HG02973 (cell line): ENCODE measurements around the gene PPM1L.

ENCODE experiments used
- ATAC-seq: cut with Tn5 transposase; IDR thresholded peaks from one replicate; pipeline ENCODE4 v1.9.1; 2021; ENCODE audit warnings: moderate library complexity; ENCODE audit not compliant: unreplicated experiment

PPM1L gene

DNA sequence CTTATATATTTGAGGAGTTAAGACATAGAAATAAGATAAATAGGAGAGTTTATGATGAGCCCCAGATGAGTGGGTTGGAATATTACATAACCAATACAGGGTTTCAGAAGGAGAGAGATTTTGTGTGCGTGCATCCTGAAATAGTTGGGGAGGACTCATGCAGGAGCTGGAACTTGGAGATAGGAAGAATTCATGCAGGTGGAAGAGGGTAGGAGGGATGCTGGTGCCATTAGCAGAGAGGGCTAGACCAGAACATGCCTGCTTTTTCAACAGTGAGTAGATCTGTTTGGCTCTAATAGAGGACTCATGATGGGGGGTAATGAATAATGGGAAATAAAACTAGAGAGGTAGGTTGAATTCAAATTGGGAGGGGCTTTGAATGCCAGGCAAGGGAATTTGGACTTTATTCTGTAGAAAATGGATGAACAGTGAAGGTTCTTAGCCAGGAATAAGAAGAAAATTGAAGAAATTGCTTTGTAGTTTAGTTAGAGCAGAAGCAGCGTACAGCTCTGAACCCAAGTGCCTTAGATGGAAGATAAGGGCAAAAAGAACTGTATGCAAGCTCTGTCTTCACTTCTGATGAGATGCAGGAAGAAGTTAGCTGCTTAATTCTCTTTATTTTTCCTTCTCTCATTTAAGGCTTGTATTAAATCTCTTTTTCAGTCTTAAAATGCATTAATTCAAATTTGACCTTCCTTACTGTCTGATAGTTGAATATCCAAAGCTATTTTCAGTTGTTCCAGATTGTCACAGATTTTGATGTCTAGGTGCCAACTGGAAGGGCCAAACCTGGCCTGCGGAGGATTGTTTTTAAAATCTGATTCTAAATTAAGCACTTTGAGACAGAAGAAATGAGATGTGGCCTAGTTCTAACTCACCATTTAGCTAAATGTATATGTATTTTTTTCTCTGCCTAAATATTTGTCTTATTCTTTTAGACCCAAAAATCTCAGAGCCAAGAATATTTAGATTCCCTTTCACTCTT lies 86.3 kb downstream of the PPM1L start:
- ATAC-seq = no peak

DNA sequence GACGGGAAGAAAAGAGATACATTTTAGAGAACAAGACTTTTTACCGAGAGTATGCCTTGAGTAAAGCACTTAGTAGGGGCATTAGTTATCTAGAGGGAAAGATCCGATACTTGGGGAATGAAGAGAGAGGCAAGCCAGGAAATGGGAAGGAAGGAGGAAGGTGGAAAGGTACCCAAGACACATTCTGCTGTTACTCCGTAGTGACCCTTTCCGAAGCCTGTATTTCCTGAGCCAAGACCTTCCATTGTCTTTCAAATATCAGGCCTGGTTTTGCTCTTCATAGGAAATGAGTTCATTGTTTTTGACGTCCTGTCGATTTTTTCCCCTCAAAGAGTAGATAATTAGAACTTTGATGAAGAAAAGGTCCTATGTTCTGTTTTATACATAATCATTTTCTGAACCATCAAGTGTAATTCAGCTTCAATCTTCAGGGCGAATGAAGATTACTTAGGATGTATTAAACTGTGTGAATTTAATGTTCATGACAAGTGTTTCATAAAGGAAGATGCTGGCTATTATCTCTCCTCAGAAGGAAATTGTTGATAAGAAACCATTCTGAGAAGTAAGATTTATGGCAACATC lies 95.7 kb downstream of the PPM1L start:
- ATAC-seq = no peak

- no peak for ATAC-seq
Measured at GRCh38 chr3:160852856-160853255, 96.8 kb downstream of the PPM1L start.

GRCh38 chr3:160856450-160856849 lies 100.4 kb downstream of the PPM1L start:
- ATAC-seq = no peak

GRCh38 chr3:160857476-160858119 lies 101.6 kb downstream of the PPM1L start:
- ATAC-seq = no peak

DNA sequence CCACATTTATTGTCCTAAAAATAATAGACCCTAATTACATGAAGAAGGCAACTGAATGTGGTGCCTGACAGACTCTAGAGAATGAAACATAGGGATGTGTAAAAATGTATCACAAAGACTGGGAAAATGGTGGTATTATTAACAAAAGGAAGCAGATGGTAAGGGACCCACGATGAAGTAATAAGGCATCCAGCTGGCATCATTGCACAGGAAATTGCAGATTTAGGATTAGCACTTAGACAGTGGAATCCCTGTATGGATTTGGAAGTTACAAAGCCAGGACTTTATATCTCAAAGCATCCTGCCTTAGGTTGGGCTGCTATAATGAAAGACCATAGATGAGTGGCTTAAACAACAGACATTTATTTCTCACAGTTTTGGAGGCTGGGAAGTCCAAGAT lies 104.3 kb downstream of the PPM1L start:
- no peak for ATAC-seq

DNA sequence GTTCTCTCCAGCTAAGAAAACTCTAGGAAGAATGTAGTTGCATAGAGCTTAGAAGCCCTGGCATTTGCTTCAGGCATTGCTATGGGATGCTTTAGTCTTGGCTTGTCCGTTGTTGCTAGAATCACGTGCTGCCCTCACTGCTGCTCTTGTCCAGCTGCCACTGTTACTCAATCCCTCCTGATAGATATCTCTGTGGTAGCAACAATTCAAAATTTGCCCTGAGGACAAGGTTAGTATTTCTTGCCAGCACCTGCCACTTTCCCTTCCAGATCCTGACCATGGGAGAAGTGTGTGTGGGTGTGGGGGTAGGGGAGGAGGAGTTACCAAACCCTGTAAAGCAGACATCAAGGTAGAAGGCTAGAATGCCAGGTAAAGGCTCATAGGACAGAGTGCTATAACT lies 113.8 kb downstream of the PPM1L start:
- ATAC-seq = no peak

GRCh38 chr3:160870327-160870726 lies 114.3 kb downstream of the PPM1L start:
- no peak for ATAC-seq

DNA sequence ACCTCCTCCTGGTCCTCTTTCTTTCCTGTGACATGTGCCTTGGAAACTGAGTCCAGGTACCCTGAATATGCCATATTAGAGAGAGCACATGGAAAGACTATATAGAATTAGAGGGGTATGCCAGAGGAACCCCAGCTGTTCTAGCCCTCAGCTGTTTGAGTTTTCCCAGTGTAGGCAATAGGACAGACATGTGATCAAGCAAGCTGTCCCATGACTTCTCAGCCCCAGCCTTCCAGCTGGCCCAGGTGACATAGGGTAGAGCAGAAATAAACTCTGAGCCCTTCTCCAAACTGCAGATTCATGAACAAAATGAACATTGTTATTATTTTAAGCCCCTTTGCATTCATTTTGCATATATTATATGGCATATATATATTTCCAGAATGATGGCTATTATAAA lies 118.7 kb downstream of the PPM1L start:
- no peak for ATAC-seq

DNA sequence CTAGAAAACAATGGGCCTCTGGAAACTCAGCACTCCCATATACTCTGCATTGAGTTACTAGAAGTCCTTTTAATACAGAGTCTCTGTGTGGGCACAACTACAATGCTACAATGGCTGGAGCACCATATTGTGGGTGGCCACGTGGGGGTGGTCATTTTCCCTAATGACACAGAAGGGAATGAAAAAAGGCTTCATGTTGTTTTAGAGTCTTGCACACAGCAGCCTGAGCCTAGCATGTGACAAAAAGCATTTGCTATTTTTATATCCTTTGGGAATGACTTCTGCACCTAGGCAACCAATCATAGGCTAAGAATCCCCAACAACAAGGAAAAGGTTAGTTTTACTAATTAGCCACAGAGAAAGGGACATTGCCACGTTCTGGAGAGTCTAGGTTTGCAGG lies 120.6 kb downstream of the PPM1L start:
- ATAC-seq = no peak

DNA sequence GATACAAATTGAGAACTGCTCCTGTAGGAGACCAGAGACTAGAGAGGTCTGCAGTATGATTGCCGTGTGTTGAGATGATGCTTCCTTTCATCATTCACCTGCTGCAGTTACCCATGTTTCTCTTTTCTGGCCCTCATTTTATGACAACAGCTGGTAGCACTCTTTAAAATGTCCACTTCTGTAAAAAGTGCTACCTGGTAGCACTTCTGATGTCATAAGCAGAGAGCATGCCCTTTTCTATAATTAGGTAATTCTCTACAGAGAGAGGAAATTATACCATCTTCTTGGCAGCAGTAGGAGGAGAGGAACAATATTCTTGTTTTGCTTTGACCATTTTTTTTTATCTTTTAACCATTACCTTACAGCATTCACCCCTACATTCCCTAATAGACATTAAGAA lies 123.8 kb downstream of the PPM1L start:
- ATAC-seq = no peak

DNA sequence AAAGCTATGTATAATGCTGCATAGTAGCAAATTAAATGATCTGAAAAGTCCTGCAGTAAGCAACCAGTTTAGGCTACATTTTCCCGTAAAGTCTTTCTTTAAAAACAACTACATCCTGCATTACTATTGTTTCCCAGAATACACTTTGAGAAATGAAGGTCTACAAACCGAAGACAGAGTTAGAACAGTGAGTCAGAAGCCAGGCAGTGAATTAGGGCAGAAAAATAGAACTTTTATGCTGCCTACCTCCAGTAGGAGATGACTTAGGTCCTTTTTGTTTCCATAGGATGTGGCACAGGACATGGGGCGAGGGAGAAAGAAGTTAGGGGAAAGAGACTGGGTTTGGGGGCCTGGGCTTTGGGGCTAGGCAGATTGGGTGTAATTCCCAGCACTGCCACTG lies 127.3 kb downstream of the PPM1L start:
- no peak for ATAC-seq

DNA sequence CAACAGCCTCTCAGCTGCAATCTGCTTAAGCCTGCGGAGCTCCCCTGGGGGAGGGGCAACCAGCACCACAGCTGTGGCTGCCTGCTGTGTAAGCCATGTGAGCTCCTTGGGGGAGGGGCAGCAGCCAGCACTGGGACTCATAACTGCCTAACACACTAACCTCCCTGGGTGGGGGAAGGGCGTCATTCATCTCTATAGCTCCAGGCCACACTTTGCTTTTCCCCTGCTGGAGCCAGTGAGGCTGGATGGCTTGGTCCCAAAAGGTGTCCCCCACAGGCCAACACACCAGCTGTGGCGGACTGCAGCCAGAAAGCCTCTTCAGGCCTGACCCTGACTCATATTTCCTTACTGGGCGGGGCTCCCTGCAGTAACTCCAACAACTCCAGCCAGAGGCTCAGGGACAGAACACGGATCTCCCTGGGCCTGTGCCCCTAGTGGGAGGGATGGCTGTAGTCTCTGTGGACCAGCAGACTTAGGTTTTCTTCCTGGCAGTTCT lies 129.8 kb downstream of the PPM1L start:
- ATAC-seq = peak; percentile 34

DNA sequence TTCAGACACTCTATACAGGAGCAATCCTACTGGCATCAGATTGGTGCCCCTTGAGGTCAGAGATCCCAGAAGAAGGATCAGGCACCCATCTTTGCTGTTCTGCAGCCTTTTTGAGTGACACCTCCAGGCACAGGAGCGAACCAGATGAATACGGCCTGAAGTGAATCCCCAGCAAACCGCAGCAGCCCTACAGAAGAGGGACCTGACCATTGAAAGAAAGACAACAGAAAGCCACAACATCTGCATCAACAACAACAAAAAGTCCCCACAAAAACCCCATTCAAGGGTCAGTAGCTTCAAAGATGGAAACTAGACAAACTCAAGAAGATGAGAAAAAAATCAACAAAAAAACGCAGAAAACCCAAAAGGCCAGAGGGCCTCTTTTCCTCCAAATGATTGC lies 130.4 kb downstream of the PPM1L start:
- peak; percentile 88 for ATAC-seq

GRCh38 chr3:160893207-160893606 lies 137.2 kb downstream of the PPM1L start:
- no peak for ATAC-seq

GRCh38 chr3:160904691-160905090 lies 148.7 kb downstream of the PPM1L start:
- no peak for ATAC-seq

GRCh38 chr3:160906646-160907045 lies 150.6 kb downstream of the PPM1L start:
- ATAC-seq = no peak

DNA sequence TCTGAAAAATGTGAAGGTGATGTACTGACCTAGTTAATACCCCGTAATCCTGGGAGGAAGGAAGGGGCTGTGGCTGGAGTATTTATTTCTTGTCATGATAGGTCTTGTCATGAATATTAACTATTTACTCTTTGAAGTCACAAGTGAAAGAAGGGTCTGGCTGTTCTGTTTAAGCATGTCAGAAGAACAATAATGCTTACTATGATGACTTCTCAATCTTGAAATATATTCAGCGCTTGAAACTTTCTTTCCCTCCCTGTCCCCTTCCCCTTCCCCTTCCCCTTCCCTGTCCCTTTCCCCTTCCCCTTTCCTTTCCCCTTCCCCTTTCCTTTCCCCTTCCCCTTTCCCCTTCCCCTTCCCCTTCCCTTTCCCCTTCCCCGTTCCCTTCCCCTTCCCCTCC lies 153.9 kb downstream of the PPM1L start:
- ATAC-seq = no peak

DNA sequence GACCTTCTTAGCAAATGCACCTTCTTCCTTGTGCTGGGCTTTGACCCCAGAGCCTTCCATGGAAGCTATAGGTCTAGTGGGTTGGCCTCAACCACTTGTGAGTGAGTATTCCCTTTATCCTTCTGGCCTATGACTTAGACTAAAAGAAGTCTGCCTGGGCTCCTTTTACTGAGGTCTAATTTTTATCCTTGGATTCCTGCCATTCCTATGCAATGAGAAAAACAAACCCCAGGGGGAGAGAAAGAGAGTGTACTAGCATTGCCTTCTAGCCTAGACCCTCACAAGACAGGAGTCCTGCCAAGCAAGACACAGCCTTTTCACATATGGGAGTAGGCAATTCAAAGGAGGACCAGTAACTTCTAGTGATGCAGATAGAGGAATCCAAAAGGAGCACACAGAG lies 155.4 kb downstream of the PPM1L start:
- no peak for ATAC-seq

GRCh38 chr3:160916472-160916871 lies 160.4 kb downstream of the PPM1L start:
- no peak for ATAC-seq

DNA sequence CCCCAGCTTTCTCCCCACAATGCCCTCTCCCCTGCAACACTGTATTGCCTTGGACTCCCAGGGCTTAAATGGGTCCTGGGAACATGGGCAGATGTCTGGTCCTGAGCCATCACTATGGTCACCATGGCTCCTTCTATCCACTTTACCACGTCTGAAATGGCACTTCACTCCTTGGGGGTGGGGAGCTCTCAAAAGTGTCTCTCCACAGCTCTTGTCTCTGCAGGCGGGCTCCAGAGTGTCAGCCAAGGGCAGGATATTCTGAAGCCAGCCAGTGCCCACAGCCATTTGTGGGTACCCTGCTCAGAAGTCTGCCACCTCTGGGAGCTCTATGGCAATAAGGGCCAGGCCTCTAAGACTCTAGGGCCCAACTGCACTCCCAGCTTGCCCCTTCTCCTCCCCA lies 163.9 kb downstream of the PPM1L start:
- no peak for ATAC-seq
